Activated T-helper 1 cell treated with anti-CD3 and anti-CD28 coated beads, Interleukin-2, amount 50 U/mL, for 16 hours (primary cell): ENCODE data around the gene PPP2R2C.

ENCODE experiments used
- DNase-seq, 2 donors: peaks; one replicate each; pipeline ENCODE4 v3.0.0-alpha.2; 2020; ENCODE audit warnings: low read depth in 1 of 2, low spot score in 1 of 2

PPP2R2C gene

GRCh38 chr4:6449746-6450369, 22.6 kb downstream of the PPP2R2C start:
- DNase-seq: no peak

GRCh38 chr4:6449335-6449734, 23.1 kb downstream of the PPP2R2C start:
- DNase-seq: no peak

- no peak for DNase-seq
These were observed 23.8 kb downstream of the PPP2R2C start for GRCh38 chr4:6448476-6449170.

- DNase-seq: no peak
These were observed 24.7 kb downstream of the PPP2R2C start for GRCh38 chr4:6447672-6448171.

DNA sequence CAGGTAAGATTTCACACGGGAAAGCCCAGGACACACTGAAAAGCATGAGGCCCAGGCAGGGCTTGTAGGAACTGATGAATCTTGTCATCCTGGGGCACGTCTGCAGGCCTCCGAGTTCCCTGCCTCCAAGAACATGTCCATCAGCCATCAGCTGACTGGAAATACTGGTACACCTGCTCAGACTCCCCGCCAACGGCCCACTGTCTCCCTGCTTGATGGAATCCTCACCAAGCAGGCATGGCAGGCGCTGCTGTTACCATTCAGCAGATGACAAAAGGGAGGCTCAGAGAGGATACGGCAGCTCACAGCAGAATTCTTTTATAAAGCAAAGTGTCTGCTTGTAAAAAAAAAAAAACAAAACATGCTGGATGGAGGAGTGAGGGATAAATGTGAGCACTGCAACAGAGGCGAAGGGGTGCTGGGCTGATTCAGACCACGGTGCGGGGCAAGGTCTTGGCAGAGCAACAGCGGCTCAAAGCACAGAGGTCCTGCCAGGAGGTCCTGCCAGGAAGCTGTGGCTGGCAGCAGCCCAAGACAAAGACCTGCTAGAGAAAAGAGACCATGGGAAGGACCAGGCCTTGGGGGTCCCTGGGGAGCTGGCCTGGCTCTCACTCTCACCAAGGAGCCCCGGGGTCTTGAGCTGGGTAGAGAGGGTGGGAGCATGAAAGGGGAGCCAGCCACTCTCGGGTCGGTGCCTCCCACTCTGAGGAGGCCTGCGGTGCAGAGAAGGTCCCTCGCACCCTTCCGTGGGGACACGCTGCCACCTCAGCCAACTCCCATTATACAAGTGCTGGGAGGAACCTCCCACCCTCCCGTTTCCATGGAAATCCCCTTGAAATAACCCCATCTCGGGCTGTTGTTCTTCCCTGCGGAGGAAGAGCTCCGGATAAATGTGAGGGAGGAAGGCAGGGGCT, 25.6 kb downstream of the PPP2R2C start:
- DNase-seq: no peak

- DNase-seq: no peak
These were observed 26.3 kb downstream of the PPP2R2C start for GRCh38 chr4:6446130-6446482.

DNA sequence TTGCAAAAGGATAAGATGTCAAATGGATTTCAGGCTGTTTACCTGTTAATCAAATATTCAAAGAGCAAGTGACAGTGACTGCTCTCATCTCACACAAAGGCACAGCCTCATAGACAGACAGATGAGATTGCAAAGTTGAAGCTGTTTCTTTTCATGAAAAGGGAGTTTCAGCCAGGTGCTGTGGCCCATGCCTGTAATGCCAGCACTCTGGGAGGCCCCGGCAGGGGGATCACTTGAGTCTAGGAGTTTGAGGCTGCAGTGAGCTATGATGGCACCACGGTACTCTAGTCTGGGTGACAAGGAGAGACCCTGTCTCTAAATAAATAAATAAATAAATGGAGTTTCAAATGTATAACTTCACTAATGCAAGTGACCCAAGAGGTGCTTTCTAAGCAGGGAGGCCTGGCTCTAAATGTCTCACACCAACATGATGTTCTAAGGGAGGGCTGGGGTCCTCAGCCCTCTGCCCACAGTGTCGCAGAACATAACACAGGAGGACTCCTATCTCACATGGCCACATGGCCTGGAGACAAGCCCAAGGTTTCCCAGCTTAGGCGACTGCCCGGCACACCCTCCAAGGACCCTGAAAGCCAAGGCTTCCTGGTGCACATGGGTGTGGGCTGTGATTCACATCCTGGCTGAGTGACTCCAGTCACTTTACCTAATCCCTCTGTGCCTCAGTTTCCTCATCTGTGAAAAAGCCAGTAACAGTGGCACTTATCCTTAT, 26.8 kb downstream of the PPP2R2C start:
- no peak for DNase-seq

GRCh38 chr4:6444582-6444981, 27.8 kb downstream of the PPP2R2C start:
- DNase-seq: no peak

DNA sequence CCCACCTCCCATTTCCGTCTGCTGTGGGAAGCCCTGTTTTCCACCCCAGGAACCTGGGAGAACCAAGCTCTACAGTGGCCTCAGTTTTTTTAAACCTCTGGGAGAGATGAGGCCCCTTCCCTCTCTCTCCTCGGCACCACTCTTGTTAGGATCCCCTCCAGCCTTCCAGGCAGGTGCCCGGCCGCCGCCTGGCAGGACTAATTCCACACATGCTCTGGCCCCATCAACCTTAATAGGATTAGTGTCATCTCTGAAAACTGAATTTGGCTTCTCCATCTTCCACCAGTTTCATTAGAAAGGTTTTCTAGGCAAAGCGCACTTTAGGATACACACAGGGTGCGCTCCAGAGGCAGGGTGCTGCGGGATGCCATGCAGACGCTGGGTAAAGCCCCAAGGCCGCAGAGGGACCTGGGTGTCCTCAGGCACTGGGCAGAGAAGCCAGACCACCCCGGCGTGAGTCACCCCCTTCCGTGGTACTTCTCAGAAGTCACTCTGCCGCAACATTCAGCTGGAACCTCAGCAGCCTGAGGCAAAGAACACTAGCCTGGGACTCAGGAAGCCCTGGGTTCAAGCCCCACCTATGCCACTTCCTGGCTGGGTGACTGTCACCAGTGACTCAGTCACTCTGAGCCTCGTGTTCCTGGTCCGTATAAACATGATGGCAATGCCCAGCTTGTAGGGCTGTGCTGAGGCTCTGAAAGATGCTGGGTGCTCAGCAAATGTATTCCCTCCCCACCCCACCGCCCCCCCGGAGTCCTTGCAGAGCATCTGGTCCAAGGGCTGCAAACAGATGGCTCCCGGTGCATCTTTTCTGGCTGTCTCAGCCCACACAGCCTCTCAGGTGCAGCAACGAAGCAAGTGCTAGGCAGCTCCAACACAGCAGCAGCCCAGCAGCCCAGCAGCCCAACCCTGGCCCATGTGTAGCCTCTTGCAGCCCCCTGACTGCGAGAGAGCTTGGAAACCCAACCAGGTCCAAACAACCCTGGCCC, 29.1 kb downstream of the PPP2R2C start:
- no peak for DNase-seq

DNA sequence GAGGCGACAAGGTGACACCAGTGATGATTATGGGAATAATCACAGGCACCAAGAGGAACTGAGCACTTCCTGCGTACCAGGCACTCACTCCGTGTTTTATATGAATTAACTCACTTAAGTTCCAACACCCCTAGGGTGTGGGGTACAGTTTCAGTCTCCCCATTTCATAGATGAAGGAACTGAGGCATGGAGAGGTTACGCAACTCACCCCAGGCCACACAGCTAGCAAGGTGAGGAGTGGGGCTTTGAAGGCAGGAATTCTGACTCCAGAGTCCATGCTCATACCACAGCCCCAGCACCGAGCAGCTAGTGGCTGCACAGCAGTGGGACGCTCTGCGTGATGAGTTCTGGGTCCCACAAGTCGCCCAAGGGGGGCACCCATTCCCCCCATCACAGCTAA, 29.9 kb downstream of the PPP2R2C start:
- DNase-seq: no peak

- DNase-seq: no peak
These were observed 30.7 kb downstream of the PPP2R2C start for GRCh38 chr4:6441758-6442157.

- no peak for DNase-seq
These were observed 31.2 kb downstream of the PPP2R2C start for GRCh38 chr4:6441202-6441582.

GRCh38 chr4:6440506-6441201, 31.8 kb downstream of the PPP2R2C start:
- no peak for DNase-seq

GRCh38 chr4:6439120-6439762, 33.2 kb downstream of the PPP2R2C start:
- no peak for DNase-seq

- DNase-seq: no peak
These were observed 34.6 kb downstream of the PPP2R2C start for GRCh38 chr4:6437826-6438238.

DNA sequence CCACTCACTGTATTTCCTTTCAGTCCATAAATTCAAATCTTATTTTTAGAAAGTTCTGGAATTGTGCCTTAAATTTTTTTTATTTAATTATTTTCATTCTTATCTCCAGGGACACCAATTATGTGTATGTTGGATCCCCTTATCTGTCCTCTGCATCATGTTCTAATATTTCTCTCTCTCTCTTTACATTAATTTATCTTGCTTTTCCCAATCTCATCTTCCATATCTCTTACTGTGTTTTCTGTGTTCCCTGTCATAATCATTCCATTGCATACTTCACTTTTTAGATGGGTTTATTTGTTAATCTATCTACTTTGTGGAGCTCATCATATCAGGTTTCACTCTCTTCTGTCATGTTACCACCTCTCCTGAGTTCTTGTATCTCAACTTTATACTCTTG, 37.4 kb downstream of the PPP2R2C start:
- DNase-seq: no peak

- DNase-seq: no peak
These were observed 41.5 kb downstream of the PPP2R2C start for GRCh38 chr4:6430927-6431326.

DNA sequence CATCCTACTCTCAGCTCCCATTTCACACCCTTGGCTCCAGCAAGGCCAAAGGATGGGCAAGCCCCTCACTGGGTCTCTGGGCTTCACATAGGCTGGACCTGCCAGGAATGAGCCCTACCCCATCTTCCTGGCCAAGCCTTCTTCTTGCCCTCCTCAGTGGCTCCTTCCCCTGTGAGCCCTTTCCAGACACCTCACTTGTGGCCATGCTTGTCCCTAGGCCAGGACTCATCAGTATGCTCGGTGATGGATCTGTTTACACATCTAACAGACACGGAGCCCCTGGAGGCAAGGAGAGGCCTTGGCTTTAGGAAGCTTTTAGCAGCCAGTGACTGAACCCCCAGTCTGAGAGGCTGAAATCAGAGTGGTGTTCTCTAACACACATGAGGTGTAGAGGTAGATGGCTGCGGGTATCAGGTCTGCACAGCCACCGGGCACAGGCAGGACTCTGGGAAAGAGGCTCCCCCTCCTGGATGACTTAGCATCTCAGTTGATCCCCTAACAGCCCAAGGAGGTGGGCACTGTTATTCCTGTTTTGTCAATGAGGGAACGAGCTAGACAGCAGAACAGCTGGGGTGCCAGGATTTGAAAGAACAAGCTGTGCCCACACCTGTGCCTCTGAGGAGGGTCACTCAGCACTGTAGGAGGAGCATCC, 44.8 kb downstream of the PPP2R2C start:
- no peak for DNase-seq
